AG10803 (cell line): ENCODE measurements around the gene CD300H.

ENCODE experiments used
- DNase-seq: peaks from one replicate; pipeline ENCODE4 v3.0.0; 2010; ENCODE audit warnings: low read depth
- H3K4me3 ChIP-seq: 2 replicates; pipeline ENCODE4 v1.5.1; 2011; ENCODE audit warnings: mild to moderate bottlenecking, low read length, control low read depth
- CTCF ChIP-seq: conservative IDR thresholded peaks from 2 replicates; pipeline ENCODE4 v1.5.1; 2011; ENCODE audit warnings: mild to moderate bottlenecking, low read length, control low read depth, inconsistent platforms

CD300H gene

GRCh38 chr17:74567397-74567796 is at the start of gene CD300H:
Gene CD300H (minus strand): TSS chr17:74567509.
- no peak for TF ChIP-seq CTCF
- DNase-seq: no peak

GRCh38 chr17:74616696-74617095 is 49.4 kb upstream of the CD300H start:
- DNase-seq: no peak
- TF ChIP-seq CTCF: no peak
- no peak overlapping the region for H3K4me3 ChIP-seq

More at GRCh38 chr17:74567397-74567796, at the start of gene CD300H:
- H3K4me3 ChIP-seq: no peak within 1 kb of the TSS

DNA sequence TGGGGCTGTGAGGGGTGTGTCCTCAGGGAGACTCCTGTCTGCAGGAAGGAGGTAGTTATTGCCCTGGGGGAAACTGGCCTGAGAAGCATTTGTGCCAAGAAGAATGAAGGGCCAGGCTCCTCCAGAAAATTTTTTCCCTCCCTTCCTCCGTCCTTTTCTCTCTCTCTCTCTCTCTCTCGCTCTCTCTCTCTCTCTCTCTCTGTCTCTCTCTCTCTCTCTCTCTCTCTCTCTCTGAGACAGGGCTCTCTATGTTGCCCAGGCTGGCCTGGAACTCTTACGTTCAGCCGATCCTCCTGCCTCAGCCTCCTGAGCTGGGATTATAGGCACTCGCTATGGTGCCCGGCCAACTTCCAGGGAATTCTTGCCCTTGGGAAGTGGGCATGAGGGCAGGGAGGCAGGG is 44.7 kb upstream of the CD300H start:
- DNase-seq: no peak
- H3K4me3 ChIP-seq: no peak overlapping the region
- TF ChIP-seq CTCF: no peak

DNA sequence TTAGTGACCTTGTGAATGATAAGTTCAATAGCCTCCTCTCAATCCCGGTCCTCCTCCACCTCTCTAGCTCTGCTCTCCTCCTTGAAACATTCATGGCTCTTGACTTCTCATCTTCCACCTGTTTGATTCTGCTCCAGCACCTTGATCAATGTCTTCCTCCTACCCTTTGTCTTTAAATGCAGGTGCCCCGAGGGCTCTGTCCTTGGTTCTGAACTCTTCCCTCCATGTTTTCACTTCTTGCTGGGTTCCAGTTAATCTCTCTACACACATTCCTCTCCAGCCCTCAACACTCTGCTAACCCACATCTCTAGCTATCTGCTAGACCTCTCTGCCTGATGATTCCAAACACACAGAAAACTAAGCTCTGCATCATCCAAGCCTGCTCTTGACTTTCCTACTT is 42.8 kb upstream of the CD300H start:
- no peak overlapping the region for H3K4me3 ChIP-seq
- no peak for TF ChIP-seq CTCF
- DNase-seq: no peak

DNA sequence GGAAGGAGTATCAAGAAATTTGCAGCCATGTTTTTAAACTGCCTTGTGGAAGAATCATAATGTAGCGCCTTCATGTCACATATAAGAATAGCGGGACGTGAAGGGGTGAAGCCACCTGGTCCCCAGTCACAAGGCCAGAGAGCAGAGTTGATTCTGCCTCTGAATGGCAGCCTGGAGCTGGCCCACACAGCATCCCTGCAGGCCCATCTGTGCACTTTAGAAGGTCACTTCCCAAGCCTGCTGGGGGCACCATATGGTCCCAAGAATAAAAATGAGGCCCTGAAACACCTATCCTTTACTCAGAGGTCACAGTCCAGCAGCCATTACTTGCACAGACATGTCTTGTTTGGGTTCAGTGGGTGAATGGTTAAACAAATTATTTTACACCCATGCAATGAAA is 41.2 kb upstream of the CD300H start:
- no peak overlapping the region for H3K4me3 ChIP-seq
- TF ChIP-seq CTCF: no peak

GRCh38 chr17:74607221-74607620 is 39.9 kb upstream of the CD300H start:
- no peak overlapping the region for H3K4me3 ChIP-seq

More for the DNA sequence above, 41.2 kb upstream of the CD300H start:
- DNase-seq: no peak

DNA sequence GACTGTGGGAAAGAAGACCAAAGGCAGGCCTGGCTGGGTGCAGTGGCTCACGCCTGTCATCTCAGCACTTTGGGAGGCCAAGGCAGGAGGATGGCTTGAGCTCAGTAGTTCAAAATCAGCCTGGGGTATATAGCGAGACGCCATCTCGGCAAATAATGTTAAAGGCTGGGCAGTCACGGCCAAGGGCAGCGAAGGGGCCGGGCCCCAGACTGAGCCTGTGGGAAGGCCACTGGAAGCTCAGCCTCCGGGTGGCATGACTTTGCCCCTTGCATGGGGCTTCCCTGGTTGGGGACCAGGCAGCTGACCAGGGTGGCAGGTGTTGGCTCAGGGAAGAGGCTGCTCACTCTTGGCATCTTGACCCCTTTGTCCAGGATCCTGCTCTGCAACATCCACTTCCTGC is 38.7 kb upstream of the CD300H start:
- no peak for DNase-seq
- TF ChIP-seq CTCF: no peak
- H3K4me3 ChIP-seq: no peak overlapping the region

More at GRCh38 chr17:74607221-74607620, 39.9 kb upstream of the CD300H start:
- DNase-seq: no peak
- no peak for TF ChIP-seq CTCF
